HepG2 (cell line): ENCODE data around the gene CCDC116. TPM values are rescaled to one million over a fixed set of nuclear protein-coding genes. Genes with fewer than 3 reads are reported as not detected.
A peak's percentile ranks its signal among the peaks of the same experiment; 100 is the strongest.

Experiments
- ARID4A ChIP-seq: sonication (generic); formaldehyde crosslinking; IDR thresholded peaks from 2 replicates; pipeline ENCODE4 v1.5.0; 2020; ENCODE audit warnings: mild to moderate bottlenecking, missing genetic modification reagents, borderline replicate concordance
- CC2D1A ChIP-seq: sonication (generic); formaldehyde crosslinking; IDR thresholded peaks from 2 replicates; pipeline ENCODE4 v1.8.1; 2023; ENCODE audit warnings: mild to moderate bottlenecking, missing genetic modification reagents
- CERS6 ChIP-seq: sonication (generic); formaldehyde crosslinking; IDR thresholded peaks from 2 replicates; pipeline ENCODE4 v1.5.0; 2020; ENCODE audit warnings: missing genetic modification reagents
- DNMT3B ChIP-seq: conservative IDR thresholded peaks from 2 replicates; pipeline ENCODE4 v1.6.1; 2016; ENCODE audit warnings: missing biosample characterization, control low read depth
- FOXA1 ChIP-seq, 2 experiments: fragments of 450-650 bp in 1 of 2; sonication (generic) in 1 of 2; formaldehyde crosslinking in 1 of 2; IDR thresholded peaks; 2 replicates each; pipeline versions ENCODE4 v1.4.0 to v1.6.1; 2016 to 2020; ENCODE audit warnings: missing genetic modification reagents in 1 of 2
- FOXC1 ChIP-seq: sonication (generic); formaldehyde crosslinking; IDR thresholded peaks from 2 replicates; pipeline ENCODE4 v1.8.0; 2022; ENCODE audit warnings: mild to moderate bottlenecking, missing genetic modification reagents, borderline replicate concordance
- FOXK2 ChIP-seq: fragments of 450-650 bp; IDR thresholded peaks from 2 replicates; pipeline ENCODE4 v1.6.1; 2016
- HNRNPL ChIP-seq: fragments of 200-400 bp; formaldehyde crosslinking; IDR thresholded peaks from 2 replicates; pipeline ENCODE4 v1.6.1; 2017; ENCODE audit warnings: mild to moderate bottlenecking, low read depth, low read length
- ISL2 ChIP-seq: sonication (generic); formaldehyde crosslinking; IDR thresholded peaks from 2 replicates; pipeline ENCODE4 v1.5.0; 2020; ENCODE audit warnings: missing genetic modification reagents
- KAT8 ChIP-seq: IDR thresholded peaks from 2 replicates; pipeline ENCODE4 v1.6.1; 2016; ENCODE audit warnings: missing genetic modification reagents, missing compliant biosample characterization
- MATR3 ChIP-seq: sonication (generic); formaldehyde crosslinking; IDR thresholded peaks from 2 replicates; pipeline ENCODE4 v1.4.0; 2020; ENCODE audit warnings: missing genetic modification reagents
- REL ChIP-seq: sonication (generic); formaldehyde crosslinking; conservative IDR thresholded peaks from 2 replicates; pipeline ENCODE4 v1.8.0; 2022; ENCODE audit warnings: mild to moderate bottlenecking, missing genetic modification reagents, moderate library complexity
- RXRA ChIP-seq: sonication (generic); formaldehyde crosslinking; IDR thresholded peaks from 2 replicates; pipeline ENCODE4 v1.5.1; 2020; ENCODE audit warnings: missing genetic modification reagents
- SMAD3 ChIP-seq: sonication (generic); formaldehyde crosslinking; IDR thresholded peaks from 2 replicates; pipeline ENCODE4 v1.4.0; 2020; ENCODE audit warnings: missing genetic modification reagents
- SP1 ChIP-seq, 2 experiments: fragments of 450-650 bp in 1 of 2; sonication (generic) in 1 of 2; formaldehyde crosslinking in 1 of 2; IDR thresholded peaks; 2 replicates each; pipeline versions ENCODE4 v1.4.0 to v1.6.1; 2016 to 2020; ENCODE audit warnings: missing genetic modification reagents in 1 of 2
- USF2 ChIP-seq, 2 experiments: sonication (generic) in 1 of 2; formaldehyde crosslinking in 1 of 2; IDR thresholded peaks; 2 replicates each; pipeline versions ENCODE4 v1.5.1 to v1.6.1; 2011 to 2020; ENCODE audit warnings: borderline replicate concordance in 1 of 2, low read depth in 1 of 2, low read length in 1 of 2, mild to moderate bottlenecking in 1 of 2, missing genetic modification reagents in 1 of 2, moderate library complexity in 1 of 2
- ZBTB7A ChIP-seq: sonication (generic); formaldehyde crosslinking; IDR thresholded peaks from 2 replicates; pipeline ENCODE4 v1.8.0; 2022; ENCODE audit warnings: mild to moderate bottlenecking, missing genetic modification reagents
- ZFP36 ChIP-seq: fragments of 150-350 bp; IDR thresholded peaks from 2 replicates; pipeline ENCODE4 v1.6.1; 2018; ENCODE audit warnings: borderline replicate concordance, low read length, low read depth; ENCODE audit not compliant: partially characterized antibody
- ZNF260 ChIP-seq: sonication (generic); formaldehyde crosslinking; IDR thresholded peaks from 2 replicates; pipeline ENCODE4 v1.4.0; 2020; ENCODE audit warnings: missing genetic modification reagents, low read depth, mild to moderate bottlenecking, borderline replicate concordance
- ZNF878 ChIP-seq: sonication (generic); formaldehyde crosslinking; IDR thresholded peaks from 2 replicates; pipeline ENCODE4 v1.8.1; 2023; ENCODE audit warnings: mild to moderate bottlenecking, missing genetic modification reagents, moderate library complexity
- polyA plus RNA-seq, 8 experiments: library from polyadenylated mRNA; depleted of rRNA in 3 of 8; stranded (reverse) in 7 of 8; unstranded in 1 of 8; fragments of >200 nt; fragmentation: Illumina TruSeq in 4 of 8; extraction: Trizol in 4 of 8; gene quantifications; 2 replicates each; pipeline versions ENCODE4 v1.2.1 to v1.2.3, GENCODE V29; 2011 to 2016; ENCODE audit warnings: low read depth in 4 of 8, missing spikeins in 1 of 8, mixed read lengths in 1 of 8; ENCODE audit not compliant: insufficient read depth in 1 of 8
- total RNA-seq, 5 experiments: library from RNA; depleted of rRNA; stranded (reverse); fragments of >200 nt; fragmentation: Illumina TruSeq; extraction: Trizol; gene quantifications; 2 replicates each; pipeline ENCODE4 v1.2.3, GENCODE V29; 2016; ENCODE audit warnings: low read depth in 1 of 5

CCDC116 gene
- total and polyA plus RNA-seq, 2 of the 13 experiments (the other 11 are each of a cell fraction or from before 2014, with no cell fraction given) = 0.15 to 0.33 TPM

GRCh38 chr22:21641789-21642583 is 9.4 kb downstream of the CCDC116 start, which contains the start of gene SDF2L1 (continued):
- peak; percentile 79 for TF ChIP-seq ARID4A (CRISPR knock-in tag)
- no peak for TF ChIP-seq CC2D1A (CRISPR knock-in tag)
- TF ChIP-seq ZNF260 = no peak
- no peak for TF ChIP-seq FOXK2
- no peak for TF ChIP-seq RXRA (CRISPR knock-in tag)
- TF ChIP-seq ZNF878 (CRISPR knock-in tag) = no peak
- TF ChIP-seq USF2 (IDR thresholded peaks at IDR 0.05; ENCODE audit: low read depth, low read length) = no peak
- no peak; the same call in 1 of the 2 replicates for TF ChIP-seq USF2 (CRISPR knock-in tag; IDR thresholded peaks at IDR 0.05; ENCODE audit: borderline replicate concordance)
- TF ChIP-seq MATR3 (CRISPR knock-in tag) = no peak
- TF ChIP-seq KAT8 (CRISPR knock-in tag) = no peak
- TF ChIP-seq FOXA1 (IDR thresholded peaks at IDR 0.05) = no peak
- no peak for TF ChIP-seq FOXA1 (CRISPR knock-in tag; IDR thresholded peaks at IDR 0.05)
- TF ChIP-seq FOXC1 = no peak
- TF ChIP-seq SP1 (IDR thresholded peaks at IDR 0.05) = no peak
- TF ChIP-seq SP1 (CRISPR knock-in tag; IDR thresholded peaks at IDR 0.05) = peak; percentile 86
- no peak for TF ChIP-seq SMAD3 (CRISPR knock-in tag)
- no peak for TF ChIP-seq HNRNPL
- no peak for TF ChIP-seq DNMT3B (CRISPR knock-in tag)
- TF ChIP-seq ZFP36 = no peak
- no peak for TF ChIP-seq ZBTB7A (CRISPR knock-in tag)
- TF ChIP-seq REL (CRISPR knock-in tag) = no peak
- TF ChIP-seq ISL2 (CRISPR knock-in tag) = 0 out of 2 replicates have a peak, but pooled peaks have one; percentile 12
- no peak for TF ChIP-seq CERS6 (CRISPR knock-in tag)
